GM12878 (cell line): ENCODE results near the gene PPP1R1A. TPM values are rescaled to one million over a fixed set of nuclear protein-coding genes. Genes with fewer than 3 reads are reported as not detected.

Experiments used
- ATAC-seq: fragments of 200-7000 bp; cut with Tn5 transposase; 3 replicates; pipeline ENCODE4 v1.9.1; 2020; ENCODE audit warnings: mild to moderate bottlenecking, moderate library complexity
- BruUV-seq: library from RNA; stranded (reverse); fragments of 400-500 nt; replicated peaks from 2 replicates; lab custom pipeline; 2021; lab: Mats Ljungman, UMichigan
- CTCF ChIA-PET: fragments of 300-600 bp; sonication (Branson Sonifier 250); formaldehyde crosslinking; extraction: SDS; loops from one replicate; lab custom pipeline; 2021; ENCODE audit warnings: inconsistent platforms; lab: Yijun Ruan, JAX
- POLR2A ChIA-PET: fragments of 350-600 bp; formaldehyde crosslinking; extraction: SDS; loops from one replicate; lab custom pipeline; 2021; ENCODE audit warnings: inconsistent platforms; lab: Charles Lee
- RAD21 ChIA-PET: fragments of 300-600 bp; sonication (Branson Sonifier 250); formaldehyde crosslinking; loops from one replicate; lab custom pipeline; 2023; ENCODE audit warnings: antibody characterized with exemption; ENCODE audit not compliant: unreplicated experiment; lab: Charles Lee
- SMC1A ChIA-PET: fragments of 300-600 bp; sonication (Branson Sonifier 250); formaldehyde crosslinking; loops from one replicate; lab custom pipeline; 2023; ENCODE audit not compliant: unreplicated experiment, uncharacterized antibody; lab: Charles Lee
- DNase-seq: peaks from one replicate; pipeline ENCODE4 v3.0.0-alpha.2; 2011; ENCODE audit warnings: low read depth, low spot score
- FAIRE-seq: peaks from 3 replicates; lab custom pipeline; 2011; peaks lifted over from hg19 to GRCh38; lab: Jason Lieb, UNC
- H2AFZ ChIP-seq: 2 replicates; pipeline ENCODE4 v1.6.0; 2011; ENCODE audit warnings: low read depth, low read length, control low read depth; ENCODE audit not compliant: control insufficient read depth
- H3K27ac ChIP-seq: 2 replicates; pipeline ENCODE4 v1.5.1; 2011; ENCODE audit warnings: control low read depth; ENCODE audit not compliant: control insufficient read depth, insufficient read depth
- H3K27me3 ChIP-seq, 2 experiments: replicated peaks in 1 of 2; 2 replicates each; pipeline versions ENCODE4 v1.6.0 to v1.6.1; 2011; ENCODE audit warnings: low read length in 1 of 2; ENCODE audit not compliant: control insufficient read depth in 2 of 2, insufficient read depth in 2 of 2
- H3K36me3 ChIP-seq, 2 experiments: 2 replicates each; pipeline ENCODE4 v1.5.1; 2011; ENCODE audit warnings: low read length in 1 of 2; ENCODE audit not compliant: control insufficient read depth in 2 of 2, insufficient read depth in 2 of 2
- H3K4me1 ChIP-seq: 2 replicates; pipeline ENCODE4 v1.6.1; 2011; ENCODE audit warnings: mild to moderate bottlenecking, low read length, moderate library complexity, mixed read lengths; ENCODE audit not compliant: control insufficient read depth, insufficient read depth
- H3K4me2 ChIP-seq: 2 replicates; pipeline ENCODE4 v1.6.0; 2011; ENCODE audit warnings: control low read depth; ENCODE audit not compliant: control insufficient read depth, insufficient read depth
- H3K4me3 ChIP-seq: fragments of 200-600 bp; sonication (generic); 2 replicates; pipeline ENCODE4 v1.5.1; 2016
- H3K79me2 ChIP-seq: 2 replicates; pipeline ENCODE4 v1.6.0; 2011; ENCODE audit warnings: low read length; ENCODE audit not compliant: control insufficient read depth, insufficient read depth
- H3K9ac ChIP-seq: 2 replicates; pipeline ENCODE4 v1.8.0; 2011; ENCODE audit warnings: low read length, control low read depth, mixed read lengths; ENCODE audit not compliant: control insufficient read depth, insufficient read depth
- H3K9me3 ChIP-seq: replicated peaks from 3 replicates; pipeline ENCODE4 v1.5.1; 2011; ENCODE audit warnings: mild to moderate bottlenecking, low read length; ENCODE audit not compliant: control insufficient read depth, insufficient read depth
- H4K20me1 ChIP-seq: 2 replicates; pipeline ENCODE4 v1.6.0; 2011; ENCODE audit not compliant: control insufficient read depth, insufficient read depth
- BMI1 ChIP-seq: fragments of 450-650 bp; IDR thresholded peaks from 2 replicates; pipeline ENCODE4 v1.6.1; 2016; ENCODE audit warnings: mild to moderate bottlenecking, moderate library complexity, borderline replicate concordance
- CEBPZ ChIP-seq: fragments of 150-350 bp; IDR thresholded peaks from 2 replicates; pipeline ENCODE4 v1.6.1; 2016; ENCODE audit warnings: low read depth, low read length
- EED ChIP-seq: sonication (generic); IDR thresholded peaks from 2 replicates; pipeline ENCODE4 v1.6.1; 2016; ENCODE audit warnings: antibody characterized with exemption, low read depth
- EP300 ChIP-seq, 2 experiments: fragments of 150-350 bp in 1 of 2; IDR thresholded peaks; 2 replicates each; pipeline ENCODE4 v1.6.1; 2011 to 2012; ENCODE audit warnings: low read depth in 2 of 2, low read length in 2 of 2, borderline replicate concordance in 1 of 2, improper control_type of control experiment in 1 of 2, inconsistent platforms in 1 of 2; ENCODE audit not compliant: control insufficient read depth in 1 of 2
- FOXM1 ChIP-seq: IDR thresholded peaks from 2 replicates; pipeline ENCODE4 v1.6.1; 2012; ENCODE audit warnings: low read depth, mild to moderate bottlenecking, inconsistent platforms, low read length, moderate library complexity
- IRF4 ChIP-seq: IDR thresholded peaks from 2 replicates; pipeline ENCODE4 v1.6.1; 2011; ENCODE audit warnings: low read depth, low read length
- MEF2B ChIP-seq: fragments of 450-650 bp; IDR thresholded peaks from 2 replicates; pipeline ENCODE4 v1.6.1; 2018; ENCODE audit warnings: mild to moderate bottlenecking, moderate library complexity; ENCODE audit not compliant: partially characterized antibody, poor library complexity, severe bottlenecking
- MTA3 ChIP-seq: IDR thresholded peaks from 2 replicates; pipeline ENCODE4 v1.6.1; 2012; ENCODE audit warnings: low read length, inconsistent platforms, borderline replicate concordance
- PAX8 ChIP-seq: fragments of 450-650 bp; IDR thresholded peaks from 2 replicates; pipeline ENCODE4 v1.6.1; 2017; ENCODE audit warnings: mild to moderate bottlenecking, moderate library complexity
- PBX3 ChIP-seq: IDR thresholded peaks from 2 replicates; pipeline ENCODE4 v1.6.1; 2011; ENCODE audit warnings: mild to moderate bottlenecking, low read depth, low read length, moderate library complexity; ENCODE audit not compliant: insufficient replicate concordance
- POLR2AphosphoS2 ChIP-seq: IDR thresholded peaks from 2 replicates; pipeline ENCODE4 v1.6.1; 2011; ENCODE audit warnings: low read depth, mild to moderate bottlenecking, low read length, improper control_type of control experiment, moderate library complexity
- SMARCA5 ChIP-seq: fragments of 450-650 bp; IDR thresholded peaks from 2 replicates; pipeline ENCODE4 v1.6.1; 2017; ENCODE audit warnings: mild to moderate bottlenecking
- SMC3 ChIP-seq: IDR thresholded peaks from 2 replicates; pipeline ENCODE4 v1.6.1; 2011; ENCODE audit warnings: low read length, improper control_type of control experiment, borderline replicate concordance
- SREBF1 ChIP-seq: IDR thresholded peaks from 2 replicates; pipeline ENCODE4 v1.6.1; 2012; ENCODE audit warnings: mild to moderate bottlenecking, low read length
- STAT1 ChIP-seq: fragments of 450-650 bp; conservative IDR thresholded peaks from 2 replicates; pipeline ENCODE4 v1.6.1; 2014; ENCODE audit warnings: antibody characterized with exemption, mild to moderate bottlenecking
- YBX1 ChIP-seq: fragments of 450-650 bp; IDR thresholded peaks from 2 replicates; pipeline ENCODE4 v1.6.1; 2016; ENCODE audit warnings: antibody characterized with exemption
- YY1 ChIP-seq: IDR thresholded peaks from 2 replicates; pipeline ENCODE4 v1.6.1; 2011; ENCODE audit warnings: low read depth, mild to moderate bottlenecking, low read length
- ZBTB33 ChIP-seq: fragments of 450-650 bp; IDR thresholded peaks from 2 replicates; pipeline ENCODE4 v1.6.1; 2017; ENCODE audit warnings: mild to moderate bottlenecking
- WGBS: methylation state at CpG from one replicate; pipeline ENCODE4 v1.1.6; 2016; ENCODE audit warnings: low lambda C conversion rate; ENCODE audit not compliant: insufficient replicate concordance, insufficient coverage; ENCODE audit errors: missing lambda C conversion rate; 5-methylcytosine and 5-hydroxymethylcytosine counted together
- in situ Hi-C: fragments of 300-500 bp; cut with MboI; formaldehyde crosslinking; loops from 9 replicates; pipeline ENCODE4 v1.14.3; 2018; ENCODE audit warnings: mixed read lengths
- intact Hi-C: fragments of 100-400 bp; cut with micrococcal nuclease; formaldehyde crosslinking; loops from one replicate; pipeline ENCODE4 v1.14.2; 2022; ENCODE audit not compliant: unreplicated experiment
- polyA plus RNA-seq, 11 experiments: library from polyadenylated mRNA; depleted of rRNA in 4 of 11; unstranded in 6 of 11; stranded (reverse) in 5 of 11; fragments of >200 nt; fragmentation: Nextera tagmentation in 4 of 11; fragmentation: Illumina TruSeq in 1 of 11; extraction: Ambion mirVana in 4 of 11; extraction: Trizol in 1 of 11; gene quantifications; 1 replicate in 1 of 11; 2 replicates in 10 of 11; pipeline versions ENCODE4 v1.2.1 to v1.2.3, GENCODE V29; 2011 to 2016; ENCODE audit warnings: inconsistent platforms in 2 of 11, missing spikeins in 2 of 11, low read depth in 1 of 11
- total RNA-seq, 4 experiments: library from RNA; depleted of rRNA in 3 of 4; stranded (reverse); fragments of >200 nt in 3 of 4; fragmentation: Illumina TruSeq in 1 of 4; extraction: Trizol in 1 of 4; gene quantifications; 2 replicates each; pipeline versions ENCODE4 v1.2.1 to v1.2.3, GENCODE V29; 2013 to 2021

PPP1R1A gene
- total and polyA plus RNA-seq, 10 of the 15 experiments (the other 5 are each of a cell fraction or from before 2014, with no cell fraction given): 0.03 to 0.08 (median 0.07) TPM; not detected in 7

GRCh38 chr12:54566792-54567191, 21.7 kb downstream of the PPP1R1A start:
- POLR2A ChIA-PET: no interaction called here
- TF ChIP-seq SREBF1 (no peak), MTA3 (no peak), IRF4 (no peak), PAX8 (no peak), ZBTB33 (no peak), EP300 (IDR thresholded peaks at IDR 0.05; ENCODE audit: borderline replicate concordance in 1 of 2, control insufficient read depth in 1 of 2, low read depth in 2 of 2, low read length in 2 of 2) (no peak), YY1 (no peak), CEBPZ (no peak), SMC3 (no peak), FOXM1 (no peak), POLR2AphosphoS2 (no peak), MEF2B (no peak), BMI1 (no peak), SMARCA5 (no peak), PBX3 (no peak), YBX1 (no peak), STAT1 (no peak), EED (no peak)

More at GRCh38 chr12:54566792-54567191, 21.7 kb downstream of the PPP1R1A start:
- FAIRE-seq (no peak), DNase-seq (no peak), ATAC-seq (no peak)
- 95% methylated on average over 5 of the region's 5 CpGs for WGBS
- no TSS peak for BruUV-seq
- H3K4me3 ChIP-seq: no peak overlapping the region
- CTCF ChIA-PET: interaction anchor here (0.8 to 5.1 kb wide), 6 partner anchors 12 to 167 kb away, joined by 3 to 41 read pairs (median 4); no protein-coding TSS in a partner anchor
- no peak overlapping the region for H3K9ac ChIP-seq
- no peak overlapping the region for H2AFZ ChIP-seq
- H3K36me3 ChIP-seq: no peaks in the 10 kb centered on the region
- in situ Hi-C loops (no loop called here), intact Hi-C loops (no loop called here)
- SMC1A ChIA-PET: interaction anchor here (1.2 to 1.4 kb wide), 2 partner anchors 9 to 135 kb away, joined by 3 read pairs; no protein-coding TSS in a partner anchor
- no peaks in the 10 kb centered on the region for H3K9me3 ChIP-seq
- no peaks in the 10 kb centered on the region for H3K79me2 ChIP-seq
- H3K27me3 ChIP-seq: no peaks in the 10 kb centered on the region
- RAD21 ChIA-PET: no interaction called here
- no peak overlapping the region for H3K27ac ChIP-seq
- no peak overlapping the region for H3K4me2 ChIP-seq
- no peaks in the 10 kb centered on the region for H3K4me1 ChIP-seq
- no peaks in the 10 kb centered on the region for H4K20me1 ChIP-seq
